B cell (primary cell): Measurements from ENCODE around the gene MAP2K6. TPM values are rescaled to one million over a fixed set of nuclear protein-coding genes. Genes with fewer than 3 reads are reported as not detected.

ENCODE experiments used
- ATAC-seq: fragments of 200-7000 bp; cut with Tn5 transposase; one replicate; pipeline ENCODE4 v1.10.0; 2021; ENCODE audit warnings: low read depth, mild to moderate bottlenecking, moderate number of reproducible peaks, moderate library complexity
- CTCF ChIA-PET: fragments of 350-600 bp; sonication (Branson Sonifier 250); formaldehyde crosslinking; loops from one replicate; lab custom pipeline; 2021; ENCODE audit warnings: antibody characterized with exemption, inconsistent platforms; lab: Charles Lee
- POLR2A ChIA-PET: fragments of 350-600 bp; sonication (Branson Sonifier 250); formaldehyde crosslinking; loops from one replicate; lab custom pipeline; 2021; ENCODE audit warnings: antibody characterized with exemption; lab: Charles Lee
- DNase-seq: peaks from one replicate; pipeline ENCODE4 v3.0.0; 2013
- H2AFZ ChIP-seq: 2 replicates; pipeline ENCODE4 v1.6.1; 2012; ENCODE audit warnings: mild to moderate bottlenecking, low read depth, low read length; ENCODE audit not compliant: insufficient read depth, poor library complexity, severe bottlenecking
- H3K27ac ChIP-seq, 2 donors: 1 replicate in 1 of 2; 2 replicates in 1 of 2; pipeline ENCODE4 v1.5.1; 2012 to 2013; ENCODE audit warnings: low read length in 2 of 2, mild to moderate bottlenecking in 2 of 2, moderate library complexity in 1 of 2
- H3K27me3 ChIP-seq, 4 experiments: fragments of 200-600 bp in 1 of 4; sonication (generic) in 1 of 4; replicated peaks in 1 of 4; 1 replicate in 2 of 4; 2 replicates in 2 of 4; pipeline versions ENCODE4 v1.6.1 to v1.7.0; 2013 to 2016; ENCODE audit warnings: low read length in 3 of 4, mild to moderate bottlenecking in 2 of 4, mixed read lengths in 1 of 4, moderate library complexity in 1 of 4; ENCODE audit not compliant: insufficient read depth in 4 of 4, control insufficient read depth in 3 of 4; ENCODE audit errors: control extremely low read depth in 1 of 4
- H3K36me3 ChIP-seq, 2 experiments: replicated peaks in 1 of 2; 1 replicate in 1 of 2; 2 replicates in 1 of 2; pipeline versions ENCODE4 v1.6.1 to v1.7.1; 2013; ENCODE audit warnings: low read length in 1 of 2; ENCODE audit not compliant: insufficient read depth in 2 of 2, control insufficient read depth in 1 of 2; ENCODE audit errors: control extremely low read depth in 1 of 2, extremely low read depth in 1 of 2
- H3K4me1 ChIP-seq, 2 donors: fragments of 200-600 bp in 1 of 2; sonication (generic) in 1 of 2; 1 replicate in 1 of 2; 2 replicates in 1 of 2; pipeline versions ENCODE4 v1.5.1 to v1.6.1; 2013 to 2017; ENCODE audit warnings: low read length in 2 of 2; ENCODE audit not compliant: control insufficient read depth in 2 of 2, insufficient read depth in 2 of 2
- H3K4me2 ChIP-seq: replicated peaks from 2 replicates; pipeline ENCODE3; 2012; ENCODE audit warnings: mild to moderate bottlenecking, low read depth, low read length; ENCODE audit not compliant: poor library complexity, severe bottlenecking
- H3K4me3 ChIP-seq, 5 experiments: fragments of 200-600 bp in 1 of 5; sonication (generic) in 1 of 5; 1 replicate in 3 of 5; 2 replicates in 2 of 5; pipeline versions ENCODE4 v1.5.1 to v1.7.0; 2011 to 2016; ENCODE audit warnings: low read length in 4 of 5, mild to moderate bottlenecking in 4 of 5, low read depth in 2 of 5, control low read depth in 1 of 5, moderate library complexity in 1 of 5; ENCODE audit not compliant: insufficient read depth in 1 of 5; ENCODE audit errors: control extremely low read depth in 1 of 5, extremely low read depth in 1 of 5
- H3K79me2 ChIP-seq: fragments of 200-600 bp; sonication (generic); one replicate; pipeline ENCODE4 v1.6.0; 2016; ENCODE audit warnings: low read length; ENCODE audit not compliant: control insufficient read depth, insufficient read depth
- H3K9ac ChIP-seq: fragments of 200-600 bp; sonication (generic); 2 replicates; pipeline ENCODE4 v1.6.1; 2017; ENCODE audit warnings: mild to moderate bottlenecking, low read length, moderate library complexity
- H3K9me3 ChIP-seq, 3 donors: one replicate each; pipeline versions ENCODE4 v1.6.1 to v1.7.1; 2013; ENCODE audit warnings: low read length in 2 of 3; ENCODE audit not compliant: control insufficient read depth in 2 of 3, insufficient read depth in 1 of 3; ENCODE audit errors: control extremely low read depth in 1 of 3
- H4K20me1 ChIP-seq: 2 replicates; pipeline ENCODE4 v1.6.0; 2012; ENCODE audit warnings: mild to moderate bottlenecking, low read length; ENCODE audit not compliant: insufficient read depth, control insufficient read depth, poor library complexity, severe bottlenecking
- H3K27ac Mint-ChIP-seq: one replicate; pipeline ENCODE4 v1.8.0; 2021; ENCODE audit warnings: mixed read lengths
- H3K27me3 Mint-ChIP-seq: one replicate; pipeline ENCODE4 v1.8.0; 2021; ENCODE audit warnings: mixed read lengths
- H3K4me1 Mint-ChIP-seq: one replicate; pipeline ENCODE4 v1.8.0; 2021; ENCODE audit warnings: mixed read lengths
- H3K4me3 Mint-ChIP-seq: one replicate; pipeline ENCODE4 v1.8.0; 2021; ENCODE audit warnings: mixed read lengths
- H3K9me3 Mint-ChIP-seq: one replicate; pipeline ENCODE4 v1.8.0; 2022; ENCODE audit warnings: mixed read lengths; ENCODE audit not compliant: insufficient read depth
- EZH2 ChIP-seq: IDR thresholded peaks from 2 replicates; pipeline ENCODE4 v1.6.1; 2012; ENCODE audit warnings: borderline replicate concordance, low read depth, mild to moderate bottlenecking, moderate library complexity, low read length; ENCODE audit not compliant: insufficient read depth, poor library complexity, severe bottlenecking
- WGBS: methylation state at CpG from one replicate; pipeline ENCODE4 v1.1.5; 2013; ENCODE audit warnings: missing lambda C conversion rate; ENCODE audit not compliant: insufficient coverage; 5-methylcytosine and 5-hydroxymethylcytosine counted together
- intact Hi-C: fragments of 100-400 bp; cut with micrococcal nuclease; formaldehyde crosslinking; loops from one replicate; pipeline ENCODE4 v1.10.0; 2022
- polyA plus RNA-seq: library from polyadenylated mRNA; depleted of rRNA; stranded (reverse); fragments of >200 nt; gene quantifications from 2 replicates; pipeline ENCODE4 v1.2.3, GENCODE V29; 2012
- total RNA-seq, 2 donors: library from RNA; stranded (reverse); fragments of 120-200 nt in 1 of 2; gene quantifications; 1 replicate in 1 of 2; 2 replicates in 1 of 2; pipeline versions ENCODE4 v1.2.3 to v1.2.4, GENCODE V29; 2013 to 2022
- TF ChIP-seq, protein P1 (sequence below): fragments of 200-600 bp; IDR thresholded peaks from one replicate; pipeline ENCODE4 v1.8.0; 2022; ENCODE audit warnings: antibody characterized with exemption, mild to moderate bottlenecking

Gene MAP2K6
- total and polyA plus RNA-seq, 2 donors (not counting 1 experiment from before 2014, with no cell fraction given) = 2.4 to 7.7 TPM

GRCh38 chr17:69486779-69487637 is 72.5 kb downstream of the MAP2K6 start:
- Histone ChIP-seq H3K9me3 (peaks cover 0 to 9% (median 4%) of the 10 kb centered on the region in 3 donors), H4K20me1 (no peaks in the 10 kb centered on the region), H3K4me2 (no peak overlapping the region), H3K4me1 (no peaks in the 10 kb centered on the region), H3K4me3 (no peak overlapping the region), H3K27me3 (no peaks in the 10 kb centered on the region), H3K36me3 (peaks cover 0 to 1% of the 10 kb centered on the region in 2 experiments), H3K27ac (no peak overlapping the region), H3K79me2 (no peaks in the 10 kb centered on the region), H2AFZ (no peak overlapping the region), H3K9ac (no peak overlapping the region)
- DNase-seq (no peak), ATAC-seq (no peak)
- CTCF ChIA-PET = no interaction called here
- Mint-ChIP-seq H3K27ac (no peak overlapping the region), H3K4me3 (no peak overlapping the region), H3K4me1 (peaks cover 10% of the 10 kb centered on the region), H3K27me3 (no peaks in the 10 kb centered on the region), H3K9me3 (peaks cover 6% of the 10 kb centered on the region)
- WGBS = 100% methylated on average over 4 of the region's 13 CpGs
- intact Hi-C loops = no loop called here
- POLR2A ChIA-PET = no interaction called here
- TF ChIP-seq, protein P1, sequence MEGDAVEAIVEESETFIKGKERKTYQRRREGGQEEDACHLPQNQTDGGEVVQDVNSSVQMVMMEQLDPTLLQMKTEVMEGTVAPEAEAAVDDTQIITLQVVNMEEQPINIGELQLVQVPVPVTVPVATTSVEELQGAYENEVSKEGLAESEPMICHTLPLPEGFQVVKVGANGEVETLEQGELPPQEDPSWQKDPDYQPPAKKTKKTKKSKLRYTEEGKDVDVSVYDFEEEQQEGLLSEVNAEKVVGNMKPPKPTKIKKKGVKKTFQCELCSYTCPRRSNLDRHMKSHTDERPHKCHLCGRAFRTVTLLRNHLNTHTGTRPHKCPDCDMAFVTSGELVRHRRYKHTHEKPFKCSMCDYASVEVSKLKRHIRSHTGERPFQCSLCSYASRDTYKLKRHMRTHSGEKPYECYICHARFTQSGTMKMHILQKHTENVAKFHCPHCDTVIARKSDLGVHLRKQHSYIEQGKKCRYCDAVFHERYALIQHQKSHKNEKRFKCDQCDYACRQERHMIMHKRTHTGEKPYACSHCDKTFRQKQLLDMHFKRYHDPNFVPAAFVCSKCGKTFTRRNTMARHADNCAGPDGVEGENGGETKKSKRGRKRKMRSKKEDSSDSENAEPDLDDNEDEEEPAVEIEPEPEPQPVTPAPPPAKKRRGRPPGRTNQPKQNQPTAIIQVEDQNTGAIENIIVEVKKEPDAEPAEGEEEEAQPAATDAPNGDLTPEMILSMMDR = no peak

GRCh38 chr17:69489313-69489712 is 74.8 kb downstream of the MAP2K6 start:
- Histone ChIP-seq H3K27ac (no peak overlapping the region), H3K9me3 (peaks cover 0 to 9% (median 4%) of the 10 kb centered on the region in 3 donors), H3K27me3 (no peaks in the 10 kb centered on the region), H2AFZ (no peak overlapping the region), H3K4me3 (no peak overlapping the region), H3K36me3 (peaks cover 0 to 1% of the 10 kb centered on the region in 2 experiments), H3K4me2 (no peak overlapping the region), H4K20me1 (no peaks in the 10 kb centered on the region), H3K79me2 (no peaks in the 10 kb centered on the region), H3K4me1 (no peaks in the 10 kb centered on the region), H3K9ac (no peak overlapping the region)
- ChIA-PET CTCF (no interaction called here), POLR2A (no interaction called here)
- H3K27me3 Mint-ChIP-seq = no peaks in the 10 kb centered on the region
- H3K27ac Mint-ChIP-seq = no peak overlapping the region
- H3K4me3 Mint-ChIP-seq = no peak overlapping the region
- ATAC-seq (no peak), DNase-seq (no peak)
- no peak for TF ChIP-seq EZH2
- TF ChIP-seq, protein P1 = no peak
- peaks cover 11% of the 10 kb centered on the region for H3K4me1 Mint-ChIP-seq
- WGBS = 100% methylated on average over 1 of the region's 4 CpGs
- intact Hi-C loops = no loop called here
- H3K9me3 Mint-ChIP-seq = peaks cover 6% of the 10 kb centered on the region
